ENCODE measurements around the gene FLT3.

GRCh38 chr13:28077231-28077630 is 23.1 kb downstream of the FLT3 start:
- no peak for TF ChIP-seq CTCF (IDR thresholded peaks at IDR 0.05)
- TF ChIP-seq POLR2A (IDR thresholded peaks at IDR 0.05): no peak
- no peak for TF ChIP-seq POLR2AphosphoS5 (IDR thresholded peaks at IDR 0.05)
